ENCODE results near the gene ERN1. TPM values are rescaled to one million over a fixed set of nuclear protein-coding genes. Genes with fewer than 3 reads are reported as not detected.

ERN1 gene
- total and polyA plus RNA-seq, 2 of the 8 experiments (the other 6 are each of a cell fraction or from before 2014, with no cell fraction given) = 1.8 to 3.9 TPM

DNA sequence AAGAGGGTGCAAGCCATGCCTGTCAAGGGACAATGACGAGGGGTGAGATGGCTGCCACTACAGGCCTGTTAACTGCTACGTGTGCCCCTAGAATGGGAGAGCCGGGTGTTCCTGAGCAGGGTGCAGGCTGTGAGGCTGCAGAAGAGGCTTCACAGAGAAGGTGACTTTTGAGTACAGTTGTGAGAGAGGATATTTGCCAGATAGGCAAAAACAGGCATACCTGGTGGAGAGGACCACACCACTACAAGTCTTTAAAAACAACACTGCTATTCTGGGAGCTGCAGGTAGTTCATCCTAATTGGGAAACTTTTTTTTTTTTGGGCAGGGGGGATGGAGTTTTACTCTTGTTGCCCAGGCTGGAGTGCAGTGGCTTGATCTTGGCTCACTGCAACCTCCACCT lies 58.8 kb downstream of the ERN1 start:
- Histone ChIP-seq H3K4me1 (replicated peaks in 1 of 4; ENCODE audit: control insufficient read depth in 3 of 4, insufficient read depth in 4 of 4, low read length in 3 of 4) (no peaks in the 10 kb centered on the region), H3K36me3 (ENCODE audit: control insufficient read depth in 2 of 4, insufficient read depth in 4 of 4, low read length in 3 of 4) (no peaks in the 10 kb centered on the region; a peak in 3 of 8 replicates), H2BK12ac (ENCODE audit: low read depth, low read length) (no peak overlapping the region), H4K5ac (ENCODE audit: insufficient read length, low read depth, low read length) (no peak overlapping the region), H3K79me2 (ENCODE audit: control insufficient read depth in 1 of 2, insufficient read depth in 2 of 2, low read length in 2 of 2) (no peaks in the 10 kb centered on the region), H2BK120ac (replicated peaks; ENCODE audit: low read depth, low read length) (no peak overlapping the region), H4K20me1 (replicated peaks in 1 of 2; ENCODE audit: control insufficient read depth in 1 of 2, insufficient read depth in 2 of 2, low read length in 2 of 2) (no peaks in the 10 kb centered on the region), H3K14ac (ENCODE audit: insufficient read length) (no peak overlapping the region), H2BK20ac (ENCODE audit: low read length) (no peak overlapping the region), H3K4ac (replicated peaks; ENCODE audit: insufficient read length, low read depth, low read length) (no peak overlapping the region), H3K23ac (ENCODE audit: insufficient read length) (no peak overlapping the region), H3K27me3 (replicated peaks in 1 of 4; ENCODE audit: control insufficient read depth in 3 of 4, extremely low read depth in 1 of 4, insufficient read depth in 3 of 4, low read length in 3 of 4) (no peaks in the 10 kb centered on the region), H3K18ac (ENCODE audit: extremely low read depth, low read length) (no peak overlapping the region), H3K9ac (replicated peaks in 1 of 4; ENCODE audit: extremely low read depth in 1 of 4, low read depth in 3 of 4, low read length in 3 of 4) (no peak overlapping the region), H2BK5ac (ENCODE audit: low read depth, low read length) (no peak overlapping the region), H2AFZ (ENCODE audit: low read length) (no peak overlapping the region), H3K27ac (ENCODE audit: low read depth, low read length) (no peak overlapping the region), H4K8ac (ENCODE audit: extremely low read depth, insufficient read depth, low read length) (no peak overlapping the region), H2AK5ac (ENCODE audit: low read depth, low read length) (no peak overlapping the region), H3K9me3 (ENCODE audit: insufficient read depth in 2 of 2, low read depth in 1 of 2, low read length in 1 of 2) (peaks cover 0 to 8% of the 10 kb centered on the region in 2 experiments; a peak in 2 of 4 replicates), H3K79me1 (ENCODE audit: low read depth, low read length) (no peaks in the 10 kb centered on the region), H3K56ac (replicated peaks; ENCODE audit: insufficient read length, low read depth, low read length) (no peak overlapping the region), H4K91ac (replicated peaks; ENCODE audit: insufficient read length, low read length) (no peak overlapping the region), H2BK15ac (ENCODE audit: low read length) (no peak overlapping the region), H3K4me3 (ENCODE audit: extremely low read depth in 1 of 4, insufficient read depth in 2 of 4, low read depth in 3 of 4, low read length in 4 of 4) (no peak overlapping the region), H3K23me2 (ENCODE audit: low read depth, low read length) (no peaks in the 10 kb centered on the region), H3K4me2 (ENCODE audit: insufficient read depth in 1 of 2, low read depth in 2 of 2, low read length in 2 of 2) (no peak overlapping the region)
- DNase-seq (ENCODE audit: low read depth in 1 of 2, low spot score in 2 of 2) (no peak), FAIRE-seq (no peak)
- TF ChIP-seq ASH2L (IDR thresholded peaks at IDR 0.05; ENCODE audit: low read length) = no peak
- TF ChIP-seq, protein P1, sequence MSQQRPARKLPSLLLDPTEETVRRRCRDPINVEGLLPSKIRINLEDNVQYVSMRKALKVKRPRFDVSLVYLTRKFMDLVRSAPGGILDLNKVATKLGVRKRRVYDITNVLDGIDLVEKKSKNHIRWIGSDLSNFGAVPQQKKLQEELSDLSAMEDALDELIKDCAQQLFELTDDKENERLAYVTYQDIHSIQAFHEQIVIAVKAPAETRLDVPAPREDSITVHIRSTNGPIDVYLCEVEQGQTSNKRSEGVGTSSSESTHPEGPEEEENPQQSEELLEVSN (IDR thresholded peaks at IDR 0.05) = no peak
- no peak for TF ChIP-seq SAP30 (IDR thresholded peaks at IDR 0.05; ENCODE audit: insufficient read depth, insufficient replicate concordance, low read length)
- TF ChIP-seq RFX5 (IDR thresholded peaks at IDR 0.05; ENCODE audit: borderline replicate concordance, low read depth, low read length) = no peak
- TF ChIP-seq EGR1 (IDR thresholded peaks at IDR 0.05; ENCODE audit: borderline replicate concordance, low read depth, low read length) = no peak
- TF ChIP-seq MAFK (IDR thresholded peaks at IDR 0.05; ENCODE audit: low read depth, low read length) = no peak
- no peak for TF ChIP-seq RBBP5 (IDR thresholded peaks at IDR 0.05; ENCODE audit: borderline replicate concordance, low read depth, low read length)
- no peak for TF ChIP-seq TBP (IDR thresholded peaks at IDR 0.05; ENCODE audit: low read depth, low read length)
- no peak for TF ChIP-seq JUND (IDR thresholded peaks at IDR 0.05; ENCODE audit: low read length)
- WGBS, 2 experiments (ENCODE audit: extremely low coverage in 1 of 2, insufficient coverage in 1 of 2, insufficient read length in 1 of 2, insufficient replicate concordance in 2 of 2, low coverage in 1 of 2, low lambda C conversion rate in 2 of 2, missing lambda C conversion rate in 1 of 2) = 84% methylated on average over 3 of the region's 3 CpGs; no CpG with 5 or more reads in 1 of the 2 experiments
- ChIA-PET POLR2A (ENCODE audit: partially characterized antibody) (interaction anchor here (1.0 kb wide), 1 partner anchor 11 kb away, joined by 3 read pairs; no protein-coding TSS in a partner anchor), CTCF (ENCODE audit: partially characterized antibody) (interaction anchor here (1.0 to 1.6 kb wide), 4 partner anchors 15 to 189 kb away, joined by 4 to 5 read pairs (median 4); partner anchors contain the start of gene GH2)
